HG02970 (cell line): ENCODE data around the gene DEGS1.

Experiments used
- ATAC-seq: cut with Tn5 transposase; IDR thresholded peaks from one replicate; pipeline ENCODE4 v1.9.1; 2021; ENCODE audit warnings: mild to moderate bottlenecking, moderate library complexity, moderate number of reproducible peaks; ENCODE audit not compliant: unreplicated experiment, low FRiP score

Gene DEGS1

GRCh38 chr1:224182866-224183590, at the start of gene DEGS1:
DEGS1 (plus strand) TSS chr1:224183240; CDS start chr1:224183337, 97 bp downstream.
- ATAC-seq, result peak; percentile 72

GRCh38 chr1:224133741-224134299, 49.2 kb upstream of the DEGS1 start:
- ATAC-seq, result no peak

- no peak for ATAC-seq
These were observed 45.5 kb upstream of the DEGS1 start for GRCh38 chr1:224137518-224137917.

GRCh38 chr1:224138198-224138597, 44.8 kb upstream of the DEGS1 start:
- no peak for ATAC-seq

GRCh38 chr1:224141693-224142092, 41.3 kb upstream of the DEGS1 start:
- no peak for ATAC-seq

GRCh38 chr1:224149709-224150108, 33.3 kb upstream of the DEGS1 start:
- no peak for ATAC-seq

GRCh38 chr1:224151117-224151516, 31.9 kb upstream of the DEGS1 start:
- no peak for ATAC-seq

- no peak for ATAC-seq
These were observed 25.7 kb upstream of the DEGS1 start for GRCh38 chr1:224157316-224157715.

GRCh38 chr1:224159541-224159940, 23.5 kb upstream of the DEGS1 start:
- ATAC-seq, result no peak

GRCh38 chr1:224160171-224160682, 22.8 kb upstream of the DEGS1 start:
- ATAC-seq, result no peak

GRCh38 chr1:224162768-224163167, 20.3 kb upstream of the DEGS1 start:
- no peak for ATAC-seq

- no peak for ATAC-seq
These were observed 19.7 kb upstream of the DEGS1 start for GRCh38 chr1:224163311-224163710.

- peak; percentile 70 for ATAC-seq
These were observed 14.1 kb upstream of the DEGS1 start for GRCh38 chr1:224168859-224169380.

- ATAC-seq, result no peak
These were observed 13.2 kb upstream of the DEGS1 start for GRCh38 chr1:224169718-224170270.

GRCh38 chr1:224170343-224170742, 12.7 kb upstream of the DEGS1 start:
- no peak for ATAC-seq

GRCh38 chr1:224170748-224171478, 12.1 kb upstream of the DEGS1 start:
- ATAC-seq, result no peak

- no peak for ATAC-seq
These were observed 10.8 kb upstream of the DEGS1 start for GRCh38 chr1:224172229-224172628.

GRCh38 chr1:224173523-224173922, 9.5 kb upstream of the DEGS1 start:
- no peak for ATAC-seq

GRCh38 chr1:224175617-224176016, 7.4 kb upstream of the DEGS1 start:
- ATAC-seq, result no peak

- no peak for ATAC-seq
These were observed 5.6 kb upstream of the DEGS1 start for GRCh38 chr1:224177356-224177999.
